ENCODE measurements around the gene TNFRSF17.
"Not testable (repeated sequence)": the region's sequence is repeated elsewhere in the genome, so short reads cannot be mapped to it uniquely, and the experiment has no call there.

Gene TNFRSF17

GRCh38 chr16:11964761-11965551 is at the start of gene TNFRSF17:
Gene TNFRSF17 (plus strand): TSS chr16:11965210. CDS start chr16:11965325, 115 bp downstream.
- no peak for DNase-seq

- DNase-seq, result peak; percentile 97
These were observed 49.1 kb upstream of the TNFRSF17 start, which contains the start of gene GSPT1 for GRCh38 chr16:11915644-11916523. Gene GSPT1 (minus strand): TSS chr16:11915956. CDS start chr16:11915720, 236 bp downstream.

DNA sequence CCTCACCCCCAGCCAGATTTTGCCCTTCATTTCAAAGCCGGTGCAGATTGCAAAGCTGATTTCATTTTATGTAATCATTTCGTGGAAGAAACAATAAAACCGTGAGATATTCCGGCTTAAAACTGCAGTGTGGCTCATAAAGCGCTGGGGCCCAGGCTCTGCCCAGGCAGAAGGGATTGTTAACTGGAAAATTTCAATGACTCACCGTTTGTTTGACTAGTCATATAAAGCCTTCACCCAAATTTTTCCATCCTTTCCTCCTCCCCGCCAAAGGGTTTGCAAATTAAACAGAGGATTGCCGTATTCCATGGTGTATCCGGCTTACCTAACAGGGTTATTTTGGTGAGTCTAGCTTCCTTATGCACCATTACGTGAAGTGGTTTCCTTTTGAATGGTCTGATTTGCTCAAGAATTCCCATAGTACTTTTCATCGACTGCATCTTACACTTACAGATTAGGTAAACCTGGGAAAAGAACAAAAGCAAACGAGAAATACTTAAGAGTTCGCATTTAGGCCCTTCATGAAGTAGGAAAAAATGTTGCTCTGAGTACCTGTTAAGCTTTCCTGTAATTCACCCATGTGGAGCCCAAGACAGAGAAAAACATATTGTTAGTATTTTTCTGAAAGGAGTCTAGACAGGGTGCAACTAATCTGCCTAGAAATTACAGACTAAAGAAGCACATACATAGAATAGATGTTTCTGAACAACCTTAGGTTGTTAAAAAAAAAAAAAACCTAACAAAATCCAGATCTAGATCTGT is 48.3 kb upstream of the TNFRSF17 start:
- peak; percentile 13 for DNase-seq

GRCh38 chr16:11924046-11924445 is 41.0 kb upstream of the TNFRSF17 start:
- DNase-seq, result not testable (repeated sequence)

DNA sequence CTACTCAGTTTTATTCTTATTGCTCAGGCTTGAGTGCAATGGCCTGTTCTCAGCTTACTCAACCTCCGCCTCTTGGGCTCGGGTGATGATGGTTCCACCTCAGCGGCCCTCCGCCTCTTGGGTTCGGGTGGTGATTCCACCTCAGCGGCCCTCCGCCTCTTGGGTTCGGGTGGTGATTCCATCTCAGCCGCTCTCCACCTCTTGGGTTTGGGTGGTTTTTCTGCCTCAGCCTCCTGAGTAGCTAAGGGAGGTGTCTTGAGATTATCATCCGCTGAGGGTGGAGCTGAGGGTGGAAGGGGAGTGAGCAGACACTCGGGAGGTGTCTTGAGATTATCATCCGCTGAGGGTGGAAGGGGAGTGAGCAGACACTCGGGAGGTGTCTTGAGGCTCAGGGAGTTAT is 37.7 kb upstream of the TNFRSF17 start:
- not testable (repeated sequence) for DNase-seq

DNA sequence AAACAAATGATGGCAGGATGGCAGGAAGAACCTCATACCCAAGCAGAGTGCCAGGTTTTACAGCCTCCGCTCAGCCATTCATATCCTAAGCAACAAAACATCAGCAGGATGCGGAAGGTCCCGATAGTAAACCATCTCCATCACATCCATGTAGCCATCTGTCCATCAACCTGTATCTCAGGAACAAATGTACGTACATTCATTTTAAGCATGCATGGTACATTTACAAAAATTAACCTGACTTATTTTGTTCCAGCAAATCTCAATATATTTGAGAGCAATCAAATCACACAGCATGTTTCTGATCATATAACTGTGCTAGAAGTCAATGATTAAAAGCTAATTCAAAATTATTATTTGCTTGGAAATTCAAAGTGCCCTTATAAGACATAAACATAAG is 23.1 kb upstream of the TNFRSF17 start, which contains the start of gene NPIPB2:
NPIPB2 (minus strand) TSS at position 101 of the 400 bp plus-strand sequence; CDS start at position 101, 0 bp downstream.
- DNase-seq, result not testable (repeated sequence)

DNA sequence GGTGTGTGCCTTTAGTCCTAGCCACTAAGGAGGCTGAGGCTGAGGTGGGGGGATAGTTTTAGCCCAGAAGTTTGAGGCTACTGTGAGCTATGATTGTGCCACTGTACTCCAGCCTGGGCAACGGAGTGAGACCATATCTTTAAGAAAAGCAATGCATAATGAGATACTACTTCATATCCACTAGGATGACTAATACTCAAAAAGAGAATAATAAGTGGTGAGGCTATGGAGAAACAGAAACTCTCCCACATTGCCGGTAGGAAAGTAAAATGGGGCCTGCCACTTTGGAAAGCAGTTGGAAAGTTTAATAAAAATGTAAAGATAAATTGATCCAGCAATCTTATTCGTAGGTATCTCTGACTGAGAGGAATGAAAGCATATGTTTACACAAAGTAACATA is 18.6 kb upstream of the TNFRSF17 start:
- DNase-seq, result no peak

GRCh38 chr16:11948819-11949218 is 16.2 kb upstream of the TNFRSF17 start:
- DNase-seq, result no peak

DNA sequence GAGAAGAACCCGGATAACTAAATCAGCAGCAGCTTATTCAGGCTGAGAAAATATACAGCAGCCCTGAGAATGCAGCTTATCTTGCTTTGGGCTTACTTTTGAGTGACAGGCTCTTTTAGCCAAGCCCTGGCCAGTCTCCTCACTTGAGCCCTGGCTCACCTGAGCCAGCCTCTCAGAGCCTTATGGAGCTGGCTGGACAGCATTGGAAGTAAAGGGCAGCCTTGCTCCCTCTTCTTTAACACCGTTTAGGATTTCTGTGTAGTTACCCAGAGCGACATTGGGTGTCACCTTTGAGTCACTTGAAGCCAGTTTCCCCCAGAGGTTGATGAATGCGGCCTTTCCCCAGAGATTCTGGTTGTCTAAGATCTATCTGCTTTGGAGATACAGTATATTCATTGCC is 15.5 kb upstream of the TNFRSF17 start:
- DNase-seq, result peak; percentile 14

DNA sequence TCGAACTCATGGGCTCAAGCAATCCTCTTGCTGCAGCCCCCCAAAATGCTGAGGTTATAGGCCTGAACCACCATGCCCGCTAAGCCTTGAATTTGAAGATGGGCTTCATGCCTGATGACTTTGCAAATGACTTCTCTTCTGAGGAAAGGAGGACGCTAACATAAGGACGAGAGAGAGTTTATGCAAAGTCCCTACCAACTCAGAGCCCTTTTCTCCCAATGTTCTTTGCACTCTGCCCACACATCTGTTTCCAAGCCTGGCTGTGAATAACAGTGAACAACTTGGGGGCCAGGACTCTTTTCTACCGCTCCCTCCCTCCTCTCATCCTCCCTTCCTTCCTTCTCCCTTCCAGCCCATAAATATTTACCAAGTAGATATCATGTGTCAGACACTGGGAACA is 14.6 kb upstream of the TNFRSF17 start:
- no peak for DNase-seq

- not testable (repeated sequence) for DNase-seq
These were observed 11.4 kb upstream of the TNFRSF17 start for GRCh38 chr16:11953576-11953975.

- no peak for DNase-seq
These were observed 9.3 kb upstream of the TNFRSF17 start for GRCh38 chr16:11955713-11956123.

DNA sequence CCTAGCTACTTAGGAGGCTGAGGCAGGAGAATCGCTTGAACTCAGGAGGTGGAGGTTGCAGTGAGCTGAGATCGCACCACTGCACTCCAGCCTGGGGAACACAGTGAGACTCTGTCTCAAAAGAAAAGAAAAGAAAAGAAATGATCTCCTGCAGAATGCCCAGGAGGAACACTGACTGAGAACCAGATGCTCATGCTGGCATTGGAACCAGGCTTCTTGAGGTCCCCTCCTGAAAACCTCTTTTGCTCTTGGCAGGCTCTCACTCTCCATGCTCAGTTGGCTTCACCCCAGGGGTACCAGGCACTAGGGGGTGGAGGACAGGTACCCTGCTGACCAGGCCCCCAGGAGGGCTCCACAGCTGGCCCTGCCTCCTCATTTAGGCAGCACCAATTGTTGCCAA is 8.5 kb upstream of the TNFRSF17 start:
- DNase-seq, result no peak

GRCh38 chr16:11957591-11958395 is 7.2 kb upstream of the TNFRSF17 start:
- no peak for DNase-seq

- DNase-seq, result not testable (repeated sequence)
These were observed 2.6 kb upstream of the TNFRSF17 start for GRCh38 chr16:11962457-11962856.

GRCh38 chr16:11962978-11963377 is 2.0 kb upstream of the TNFRSF17 start:
- not testable (repeated sequence) for DNase-seq

GRCh38 chr16:11963706-11964105 is 1.3 kb upstream of the TNFRSF17 start:
- no peak for DNase-seq

GRCh38 chr16:11966173-11966572 is 1.2 kb downstream of the TNFRSF17 start:
- DNase-seq, result no peak

DNA sequence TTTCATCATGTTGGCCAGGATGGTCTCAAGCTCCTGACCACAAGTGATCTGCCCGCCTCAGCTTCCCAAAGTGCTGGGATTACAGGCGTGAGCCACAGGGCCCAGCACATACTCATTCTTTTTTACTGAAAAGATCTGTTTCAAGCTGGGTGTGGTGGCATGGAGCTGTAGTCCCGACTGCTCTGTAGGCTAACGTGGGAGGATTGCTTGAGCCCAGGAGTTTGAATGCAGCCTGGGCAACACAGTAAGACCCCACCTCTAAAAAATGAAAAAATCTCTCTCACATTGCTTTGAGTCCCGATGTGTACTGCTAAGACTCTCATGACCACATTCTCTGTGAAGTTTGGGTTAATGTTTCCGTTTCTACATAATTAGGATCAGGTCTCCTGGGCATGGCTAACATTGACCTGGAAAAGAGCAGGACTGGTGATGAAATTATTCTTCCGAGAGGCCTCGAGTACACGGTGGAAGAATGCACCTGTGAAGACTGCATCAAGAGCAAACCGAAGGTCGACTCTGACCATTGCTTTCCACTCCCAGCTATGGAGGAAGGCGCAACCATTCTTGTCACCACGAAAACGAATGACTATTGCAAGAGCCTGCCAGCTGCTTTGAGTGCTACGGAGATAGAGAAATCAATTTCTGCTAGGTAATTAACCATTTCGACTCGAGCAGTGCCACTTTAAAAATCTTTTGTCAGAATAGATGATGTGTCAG is 2.3 kb downstream of the TNFRSF17 start:
- no peak for DNase-seq

- no peak for DNase-seq
These were observed 3.6 kb downstream of the TNFRSF17 start for GRCh38 chr16:11968577-11968976.

- DNase-seq, result not testable (repeated sequence)
These were observed 5.3 kb downstream of the TNFRSF17 start for GRCh38 chr16:11970292-11970691.
